ENCODE data around the gene RIC8A. TPM values are rescaled to one million over a fixed set of nuclear protein-coding genes. Genes with fewer than 3 reads are reported as not detected.

Gene RIC8A
- total RNA-seq, 3 donors from 2014 or later (not counting 1 experiment from before 2014, with no cell fraction given) = 102 to 153 (median 106) TPM

DNA sequence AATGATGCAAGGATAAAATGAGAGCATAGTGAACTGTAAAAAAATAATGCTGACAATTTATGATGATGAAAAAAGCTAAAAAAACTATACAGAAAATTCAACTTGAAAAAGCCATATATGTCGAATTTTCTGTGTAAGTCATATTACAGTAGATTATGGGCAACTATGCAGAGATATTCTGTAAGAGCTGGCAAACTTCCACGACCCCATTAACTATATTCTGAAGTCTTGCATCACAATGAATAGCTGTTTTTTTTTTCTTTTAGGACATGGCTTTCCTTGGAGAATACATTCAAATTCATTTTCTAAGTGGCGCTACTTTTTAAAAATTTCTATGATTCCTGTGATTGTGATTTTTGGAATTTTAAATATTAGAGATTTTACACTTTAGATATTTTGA lies 47.7 kb downstream of the RIC8A start:
- H3K4me1 ChIP-seq (ENCODE audit: control insufficient read depth, insufficient read depth, low read length) = peaks cover 17% of the 10 kb centered on the region
- H3K36me3 ChIP-seq (ENCODE audit: control insufficient read depth, insufficient read depth, low read length) = peaks cover 25% of the 10 kb centered on the region
- DNase-seq (no peak), ATAC-seq (no peak)
- H3K4me3 ChIP-seq (ENCODE audit: low read length) = no peak overlapping the region
- H3K27me3 Mint-ChIP-seq (ENCODE audit: low read depth in 2 of 2) = peaks cover 0 to 3% of the 10 kb centered on the region in 2 donors
- 72% methylated on average over 2 of the region's 3 CpGs for WGBS (ENCODE audit: insufficient coverage)
- peaks cover 0 to 7% of the 10 kb centered on the region in 2 donors for H3K4me1 Mint-ChIP-seq
- intact Hi-C loops (cut with micrococcal nuclease) = no loop called here
- no peaks in the 10 kb centered on the region for H3K27me3 ChIP-seq (ENCODE audit: control insufficient read depth, insufficient read depth, low read length)
- TF ChIP-seq, protein P1, sequence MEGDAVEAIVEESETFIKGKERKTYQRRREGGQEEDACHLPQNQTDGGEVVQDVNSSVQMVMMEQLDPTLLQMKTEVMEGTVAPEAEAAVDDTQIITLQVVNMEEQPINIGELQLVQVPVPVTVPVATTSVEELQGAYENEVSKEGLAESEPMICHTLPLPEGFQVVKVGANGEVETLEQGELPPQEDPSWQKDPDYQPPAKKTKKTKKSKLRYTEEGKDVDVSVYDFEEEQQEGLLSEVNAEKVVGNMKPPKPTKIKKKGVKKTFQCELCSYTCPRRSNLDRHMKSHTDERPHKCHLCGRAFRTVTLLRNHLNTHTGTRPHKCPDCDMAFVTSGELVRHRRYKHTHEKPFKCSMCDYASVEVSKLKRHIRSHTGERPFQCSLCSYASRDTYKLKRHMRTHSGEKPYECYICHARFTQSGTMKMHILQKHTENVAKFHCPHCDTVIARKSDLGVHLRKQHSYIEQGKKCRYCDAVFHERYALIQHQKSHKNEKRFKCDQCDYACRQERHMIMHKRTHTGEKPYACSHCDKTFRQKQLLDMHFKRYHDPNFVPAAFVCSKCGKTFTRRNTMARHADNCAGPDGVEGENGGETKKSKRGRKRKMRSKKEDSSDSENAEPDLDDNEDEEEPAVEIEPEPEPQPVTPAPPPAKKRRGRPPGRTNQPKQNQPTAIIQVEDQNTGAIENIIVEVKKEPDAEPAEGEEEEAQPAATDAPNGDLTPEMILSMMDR (IDR thresholded peaks at IDR 0.05) = no peak
- H3K9me3 ChIP-seq (ENCODE audit: control insufficient read depth, insufficient read depth, low read length) = no peaks in the 10 kb centered on the region
- H3K27ac ChIP-seq (ENCODE audit: low read length) = no peak overlapping the region
- H3K36me3 Mint-ChIP-seq = peaks cover 13% of the 10 kb centered on the region
- H3K4me3 Mint-ChIP-seq = no peak overlapping the region
- H3K27ac Mint-ChIP-seq = no peak overlapping the region
- no peaks in the 10 kb centered on the region for H3K9me3 Mint-ChIP-seq

DNA sequence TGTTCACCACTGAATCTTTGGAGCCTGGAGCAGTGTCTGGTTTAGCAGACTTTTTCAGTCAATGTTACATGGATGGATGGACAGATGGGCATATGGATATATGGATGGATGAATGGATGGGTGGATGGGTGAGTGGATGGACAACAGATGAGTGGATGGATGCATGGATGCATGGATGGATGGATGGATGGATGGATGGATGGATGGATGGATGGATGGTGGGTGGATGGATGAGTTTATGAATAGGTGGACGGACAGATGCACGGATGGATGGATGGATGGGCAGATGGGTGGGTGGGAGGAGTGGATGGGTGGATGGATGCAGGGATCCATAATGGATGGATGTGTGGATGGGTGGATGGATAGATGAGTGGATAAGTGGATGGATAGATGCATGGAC lies 48.3 kb downstream of the RIC8A start:
- Mint-ChIP-seq H3K9me3 (no peaks in the 10 kb centered on the region), H3K27ac (no peak overlapping the region), H3K4me1 (peaks cover 0 to 3% of the 10 kb centered on the region in 2 donors), H3K4me3 (no peak overlapping the region), H3K27me3 (ENCODE audit: low read depth in 2 of 2) (peaks cover 0 to 3% of the 10 kb centered on the region in 2 donors), H3K36me3 (peaks cover 13% of the 10 kb centered on the region)
- H3K27ac ChIP-seq (ENCODE audit: low read length) = no peak overlapping the region
- H3K9me3 ChIP-seq (ENCODE audit: control insufficient read depth, insufficient read depth, low read length) = no peaks in the 10 kb centered on the region
- ATAC-seq (no peak), DNase-seq (no peak)
- H3K4me3 ChIP-seq (ENCODE audit: low read length) = no peak overlapping the region
- WGBS (ENCODE audit: insufficient coverage) = 99% methylated on average over 2 of the region's 2 CpGs
- TF ChIP-seq, protein P1 (IDR thresholded peaks at IDR 0.05) = no peak
- intact Hi-C loops (cut with micrococcal nuclease) = no loop called here
- H3K4me1 ChIP-seq (ENCODE audit: control insufficient read depth, insufficient read depth, low read length) = peaks cover 16% of the 10 kb centered on the region
- H3K36me3 ChIP-seq (ENCODE audit: control insufficient read depth, insufficient read depth, low read length) = peaks cover 22% of the 10 kb centered on the region
- no peaks in the 10 kb centered on the region for H3K27me3 ChIP-seq (ENCODE audit: control insufficient read depth, insufficient read depth, low read length)

DNA sequence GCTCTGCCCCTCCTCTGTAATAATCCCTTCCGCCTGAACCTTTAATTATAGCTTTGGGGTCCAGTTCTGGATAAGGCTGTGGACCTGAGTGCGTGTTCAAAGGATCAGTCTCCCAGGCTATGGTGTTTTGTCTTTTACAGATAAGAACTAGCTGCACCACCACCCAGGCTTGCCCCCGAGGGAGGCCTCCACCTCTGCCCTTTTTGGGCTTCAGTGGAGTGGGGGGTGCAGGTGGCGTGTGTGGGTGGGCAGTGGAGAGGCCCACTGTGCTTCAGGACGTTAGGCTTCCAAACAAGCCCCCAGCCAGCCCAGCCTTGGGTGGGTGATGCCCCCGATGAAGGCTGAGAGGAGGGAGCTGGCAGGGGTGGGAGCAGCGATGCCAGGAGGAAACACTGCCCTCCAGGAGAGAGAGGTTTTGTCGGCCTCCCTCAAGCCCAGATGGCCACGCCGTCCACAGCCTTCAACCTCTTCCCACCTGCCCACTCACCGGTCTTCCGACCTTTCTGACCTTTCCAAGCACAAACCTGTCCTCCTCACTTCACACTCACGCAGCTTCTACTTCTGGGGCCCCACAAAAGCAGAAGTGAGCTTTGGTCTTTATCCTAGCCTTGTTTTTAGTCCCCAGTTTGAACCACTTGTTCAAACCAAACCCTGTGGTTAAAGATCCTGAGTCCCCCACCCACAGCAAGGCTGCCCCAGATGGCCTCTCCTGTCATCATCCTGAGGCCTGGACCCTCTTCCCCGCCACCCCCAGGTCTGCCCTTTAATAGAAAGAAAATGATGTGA lies 49.6 kb downstream of the RIC8A start:
- Mint-ChIP-seq H3K4me3 (no peak overlapping the region), H3K36me3 (peaks cover 7% of the 10 kb centered on the region), H3K27me3 (ENCODE audit: low read depth in 2 of 2) (peaks cover 0 to 3% of the 10 kb centered on the region in 2 donors), H3K27ac (no peak overlapping the region), H3K9me3 (no peaks in the 10 kb centered on the region), H3K4me1 (no peaks in the 10 kb centered on the region)
- Histone ChIP-seq H3K4me3 (ENCODE audit: low read length) (no peak overlapping the region), H3K27ac (ENCODE audit: low read length) (no peak overlapping the region), H3K4me1 (ENCODE audit: control insufficient read depth, insufficient read depth, low read length) (peaks cover 12% of the 10 kb centered on the region), H3K9me3 (ENCODE audit: control insufficient read depth, insufficient read depth, low read length) (no peaks in the 10 kb centered on the region), H3K27me3 (ENCODE audit: control insufficient read depth, insufficient read depth, low read length) (no peaks in the 10 kb centered on the region), H3K36me3 (ENCODE audit: control insufficient read depth, insufficient read depth, low read length) (peaks cover 16% of the 10 kb centered on the region)
- 58% methylated on average over 14 of the region's 14 CpGs for WGBS (ENCODE audit: insufficient coverage)
- TF ChIP-seq, protein P1 (IDR thresholded peaks at IDR 0.05) = no peak
- intact Hi-C loops (cut with micrococcal nuclease) = no loop called here
- no peak for ATAC-seq
- DNase-seq = no peak
